HG02588 (cell line): ENCODE data around the gene WSB2.

Experiments used
- ATAC-seq: cut with Tn5 transposase; IDR thresholded peaks from one replicate; pipeline ENCODE4 v1.9.1; 2021; ENCODE audit warnings: mild to moderate bottlenecking, moderate library complexity; ENCODE audit not compliant: unreplicated experiment

The WSB2 gene

DNA sequence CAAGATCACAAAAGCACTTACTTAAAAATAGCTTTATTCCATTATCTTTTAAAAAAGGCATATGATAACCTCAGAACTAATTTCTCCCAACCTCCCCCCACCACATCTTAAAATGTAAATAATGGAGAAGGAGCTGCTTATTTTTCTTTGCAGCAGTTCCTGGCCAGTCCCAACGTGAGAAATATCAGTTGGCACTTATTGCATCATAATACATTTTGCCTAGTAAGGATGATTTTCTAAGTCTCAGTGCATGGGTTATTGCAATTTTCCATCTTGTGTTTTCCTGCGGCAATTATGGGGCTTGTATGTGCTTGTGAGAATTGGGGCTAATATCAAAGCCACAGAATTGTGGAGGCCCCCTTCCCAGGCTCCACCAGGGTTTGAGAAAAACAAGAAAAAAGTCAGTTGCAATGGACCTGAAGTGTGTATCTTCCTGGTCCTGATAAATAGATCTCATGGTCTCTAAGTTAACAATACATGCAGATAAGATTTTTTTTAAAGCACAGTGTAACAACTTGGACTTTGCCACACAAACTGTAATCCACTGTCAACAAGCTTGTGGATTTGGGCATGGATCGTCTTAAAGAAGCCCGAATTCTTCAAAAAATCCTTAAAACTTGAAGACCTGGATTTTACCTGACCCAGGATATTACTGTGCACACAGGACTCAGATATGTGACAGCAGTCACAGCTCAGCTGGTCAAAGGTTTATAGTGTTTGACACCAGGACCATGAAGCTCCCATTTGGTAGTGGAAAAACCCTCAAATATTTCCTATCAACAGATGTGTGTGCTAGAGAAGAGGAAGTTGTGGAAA is 2.8 kb upstream of the WSB2 start:
- ATAC-seq = no peak

DNA sequence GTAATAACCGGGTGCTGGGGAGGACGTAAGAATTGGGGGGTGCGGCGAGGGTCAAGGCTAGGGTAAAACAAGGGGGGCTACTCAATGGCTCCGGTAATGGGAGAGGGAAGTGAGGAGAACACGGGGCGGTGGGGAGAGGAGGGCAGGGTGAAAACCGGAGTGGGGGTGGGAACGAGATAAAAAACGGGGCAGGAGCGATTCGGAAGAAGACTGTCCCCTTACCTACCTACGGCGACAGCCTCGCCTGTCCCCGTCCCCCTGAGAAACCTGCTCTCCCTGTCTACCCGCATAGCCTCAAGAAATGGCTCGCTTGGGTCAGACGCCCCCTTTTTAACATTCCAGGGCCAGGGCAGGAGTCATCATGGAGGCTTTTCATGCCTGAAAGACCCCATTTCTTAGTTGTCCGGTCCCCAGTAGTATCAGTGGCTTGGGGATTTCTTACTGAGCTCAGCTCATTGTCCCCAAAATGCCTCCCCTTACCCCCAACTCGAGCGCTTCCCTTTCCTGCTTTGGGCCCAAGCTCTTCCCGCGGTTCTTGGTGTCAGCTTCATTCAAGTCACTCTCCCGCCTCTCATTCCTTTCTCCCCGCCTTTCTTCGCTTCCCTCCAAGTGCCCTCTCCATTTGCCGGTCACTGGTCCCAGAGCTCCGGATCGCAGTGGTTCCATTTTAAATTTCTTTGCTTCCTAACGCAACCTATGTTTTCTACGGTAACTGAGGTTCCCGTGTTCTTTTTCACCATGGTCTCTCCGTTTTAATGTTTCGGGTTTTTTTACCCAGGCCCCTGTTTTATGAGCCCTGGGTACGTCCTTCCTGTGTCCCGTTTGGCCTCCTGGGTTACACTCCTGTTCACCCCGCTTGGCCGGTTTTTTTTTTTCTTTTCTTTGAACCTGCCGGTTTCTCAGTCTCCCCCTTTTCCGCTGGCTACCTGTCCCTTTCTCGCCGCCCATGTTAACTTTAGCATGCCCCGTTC is 1.2 kb upstream of the WSB2 start:
- no peak for ATAC-seq

GRCh38 chr12:118060301-118061010 is 523 bp downstream of the WSB2 start:
- ATAC-seq = peak; percentile 38

- ATAC-seq = no peak
These were observed 1.4 kb downstream of the WSB2 start for GRCh38 chr12:118059341-118060191.

DNA sequence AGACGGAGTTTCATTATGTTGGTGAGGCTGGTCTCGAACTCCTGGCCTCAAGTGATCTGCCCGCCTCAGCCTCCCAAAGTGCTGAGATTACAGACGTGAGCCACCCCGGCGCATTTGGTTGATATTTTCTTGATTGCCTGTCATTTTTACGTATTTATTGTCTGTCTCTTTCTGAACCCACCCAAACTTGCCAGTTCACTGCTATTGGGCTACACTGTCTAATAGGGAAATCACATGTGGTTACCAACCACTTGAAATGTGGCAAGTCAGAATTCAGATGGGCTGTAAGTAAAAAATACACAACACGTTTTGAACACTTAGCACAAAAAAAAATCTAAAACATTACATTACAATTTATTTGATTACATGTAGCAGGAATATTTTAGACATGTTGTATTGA is 2.1 kb downstream of the WSB2 start:
- no peak for ATAC-seq

DNA sequence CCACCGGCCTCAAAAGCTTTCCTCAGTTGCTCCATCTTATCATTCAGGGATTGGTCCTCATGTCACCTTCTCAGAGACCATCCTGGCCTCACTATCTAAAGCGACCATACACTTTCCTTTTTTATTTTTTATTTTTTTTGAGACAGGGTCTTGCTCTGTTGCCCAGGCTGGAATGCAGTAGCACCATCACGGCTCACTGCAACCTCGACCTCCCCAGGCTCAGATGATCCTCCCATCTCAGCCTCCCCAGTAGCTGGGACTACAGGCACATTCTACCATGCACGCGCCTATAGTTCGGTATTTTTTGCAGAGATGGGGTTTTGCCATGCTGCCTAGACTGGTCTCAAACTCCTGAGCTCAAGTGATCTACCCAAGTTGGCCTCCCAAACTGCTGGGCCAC is 2.8 kb downstream of the WSB2 start:
- ATAC-seq = no peak

- no peak for ATAC-seq
These were observed 4.9 kb downstream of the WSB2 start for GRCh38 chr12:118055865-118056773.

DNA sequence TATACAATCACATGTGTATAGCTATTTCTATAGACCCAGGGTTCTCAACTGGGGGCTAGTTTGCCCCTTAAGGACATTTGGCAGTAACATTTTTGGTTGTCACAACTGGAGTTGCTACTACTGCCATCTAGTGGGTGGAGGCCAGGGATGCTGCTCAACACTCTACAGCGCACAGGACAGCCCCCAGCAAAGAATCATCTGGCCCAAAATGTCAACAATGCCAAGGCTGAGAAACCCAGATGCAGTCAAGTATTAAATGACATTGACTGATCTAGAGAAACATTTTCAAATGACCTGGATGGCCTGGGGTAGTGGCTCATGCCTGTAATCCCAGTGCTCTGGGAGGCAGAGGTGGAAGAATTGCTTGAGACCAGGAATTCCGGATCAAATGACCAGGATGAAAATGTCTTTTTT is 5.8 kb downstream of the WSB2 start:
- no peak for ATAC-seq

GRCh38 chr12:118053071-118053985 is 7.7 kb downstream of the WSB2 start:
- no peak for ATAC-seq

GRCh38 chr12:118052324-118053070 is 8.5 kb downstream of the WSB2 start:
- ATAC-seq = no peak

DNA sequence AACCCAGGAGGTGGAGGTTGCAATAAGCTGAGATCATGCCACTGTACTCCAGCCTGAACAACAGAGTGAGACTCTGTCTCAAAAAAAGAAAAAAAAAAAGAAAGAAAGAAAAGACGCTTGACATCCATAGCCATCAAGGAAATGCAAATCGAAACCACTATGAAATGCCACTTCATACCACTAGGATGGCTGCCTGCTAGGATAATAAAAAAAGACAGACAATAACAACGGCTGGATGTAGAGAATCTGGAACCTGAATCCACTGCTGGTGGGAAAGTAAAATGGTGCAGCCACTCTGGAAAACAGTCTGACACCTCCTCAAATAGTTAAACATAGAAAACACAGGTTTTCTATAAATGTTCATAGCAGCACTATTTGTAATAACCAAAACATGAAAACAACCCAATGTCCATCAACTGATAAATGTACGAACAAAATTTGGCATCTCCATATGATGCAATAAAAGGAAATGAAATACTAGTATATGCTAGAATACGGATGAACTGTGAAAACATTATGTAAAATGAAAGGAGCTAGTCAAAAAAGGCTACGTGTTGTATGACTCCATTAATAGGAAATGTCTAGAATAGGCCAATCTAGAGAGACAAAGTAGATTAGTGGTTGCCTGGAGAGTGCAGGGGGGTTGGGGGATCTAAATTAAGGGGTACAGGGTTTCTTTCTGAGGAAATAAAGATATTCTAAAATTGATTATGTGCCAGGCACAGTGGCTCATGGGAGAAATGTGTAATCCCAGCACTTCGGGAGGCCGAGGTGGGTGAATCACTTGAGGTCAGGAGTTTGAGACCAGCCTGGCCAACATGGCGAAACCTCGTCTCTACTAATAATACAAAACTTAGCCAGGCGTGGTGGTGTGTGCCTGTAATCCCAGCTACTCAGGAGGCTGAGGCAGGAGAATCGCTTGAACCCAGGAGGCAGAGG is 9.7 kb downstream of the WSB2 start:
- no peak for ATAC-seq

DNA sequence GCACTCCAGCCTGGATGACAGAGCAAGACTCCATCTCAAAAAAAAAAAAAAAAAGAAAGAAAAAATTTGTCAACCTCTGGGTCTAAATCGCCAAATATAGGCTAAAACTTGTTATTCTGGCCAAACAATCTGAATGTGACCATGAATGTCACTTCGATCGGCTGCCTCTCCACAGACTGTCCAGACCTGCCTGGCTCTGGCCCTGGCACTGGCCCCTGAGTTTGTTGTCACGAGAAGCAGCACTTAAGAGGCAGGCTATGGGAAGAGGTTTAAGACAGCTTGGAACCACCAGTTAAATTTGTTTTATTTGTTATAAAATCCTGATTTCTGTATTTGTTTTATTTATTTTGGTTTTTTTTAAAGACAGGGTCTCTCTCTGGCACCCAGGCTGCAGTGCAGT is 14.5 kb downstream of the WSB2 start:
- ATAC-seq = no peak

GRCh38 chr12:118044577-118044976 is 16.4 kb downstream of the WSB2 start:
- no peak for ATAC-seq

GRCh38 chr12:118044075-118044474 is 16.9 kb downstream of the WSB2 start:
- ATAC-seq = no peak

GRCh38 chr12:118042091-118042490 is 18.9 kb downstream of the WSB2 start:
- no peak for ATAC-seq

- ATAC-seq = no peak
These were observed 22.8 kb downstream of the WSB2 start for GRCh38 chr12:118038137-118038536.
